Heart left ventricle (tissue), 16 donors: Measurements from ENCODE around the gene POU2AF1. TPM values are rescaled to one million over a fixed set of nuclear protein-coding genes. Genes with fewer than 3 reads are reported as not detected.

Source experiments
- ATAC-seq, 4 donors: fragments of 200-7000 bp; cut with Tn5 transposase; one replicate each; pipeline ENCODE4 v1.9.1; 2020 to 2022; ENCODE audit warnings: moderate library complexity in 4 of 4, mild to moderate bottlenecking in 3 of 4, moderate number of reproducible peaks in 1 of 4
- DNase-seq, 5 donors: peaks; one replicate each; pipeline ENCODE4 v3.0.0-alpha.2; 2020
- H3K27ac ChIP-seq, 12 donors: fragments of 200-600 bp; sonication (generic) in 4 of 12; one replicate each; pipeline versions ENCODE4 v1.5.0 to v1.8.0; 2016 to 2022; ENCODE audit warnings: mild to moderate bottlenecking in 2 of 12
- H3K27me3 ChIP-seq, 9 donors: fragments of 200-600 bp; sonication (generic) in 2 of 9; one replicate each; pipeline versions ENCODE4 v1.5.1 to v1.8.0; 2016 to 2022; ENCODE audit warnings: mild to moderate bottlenecking in 3 of 9
- H3K36me3 ChIP-seq, 9 donors: fragments of 200-600 bp; sonication (generic) in 2 of 9; one replicate each; pipeline versions ENCODE4 v1.5.0 to v1.8.0; 2018 to 2022; ENCODE audit warnings: mild to moderate bottlenecking in 2 of 9
- H3K4me1 ChIP-seq, 12 donors: fragments of 200-600 bp; sonication (generic) in 4 of 12; one replicate each; pipeline versions ENCODE4 v1.5.0 to v1.8.0; 2016 to 2022; ENCODE audit warnings: mild to moderate bottlenecking in 3 of 12
- H3K4me3 ChIP-seq, 12 donors: fragments of 200-600 bp; sonication (generic) in 4 of 12; one replicate each; pipeline versions ENCODE4 v1.5.0 to v1.8.0; 2017 to 2022; ENCODE audit warnings: mild to moderate bottlenecking in 9 of 12, moderate library complexity in 4 of 12
- H3K9me3 ChIP-seq, 12 donors: fragments of 200-600 bp; sonication (generic) in 4 of 12; one replicate each; pipeline versions ENCODE4 v1.5.0 to v1.8.0; 2016 to 2022; ENCODE audit warnings: mild to moderate bottlenecking in 1 of 12
- POLR2A ChIP-seq, 2 donors: fragments of 450-650 bp; IDR thresholded peaks; one replicate each; pipeline ENCODE4 v1.6.1; 2017; ENCODE audit warnings: antibody characterized with exemption in 2 of 2, mild to moderate bottlenecking in 2 of 2, moderate library complexity in 2 of 2
- WGBS, 4 donors: extraction: QIAGEN DNeasy Blood & Tissue Kit in 2 of 4; methylation state at CpG; one replicate each; pipeline versions ENCODE4 v1.1.5 to v1.1.7; 2013 to 2018; 5-methylcytosine and 5-hydroxymethylcytosine counted together
- intact Hi-C, 10 donors: fragments of 100-400 bp; cut with DNase I; formaldehyde crosslinking; loops; one replicate each; pipeline versions ENCODE4 v1.11.1 to v1.14.2; 2022
- polyA plus RNA-seq, 2 donors: library from polyadenylated mRNA; stranded (reverse); fragments of 200-250 nt; gene quantifications; one replicate each; pipeline ENCODE4 v1.2.3, GENCODE V29; 2013
- total RNA-seq, 9 donors: library from RNA; depleted of rRNA in 2 of 9; stranded (reverse); fragments of >200 nt in 2 of 9; fragmentation: NEBNext Ultra II Directional in 3 of 9; extraction: Animal tissue kit (Norgen Biotek cat#: 25700) in 3 of 9; gene quantifications; one replicate each; pipeline versions ENCODE4 v1.1.0 to v1.2.4, GENCODE V29; 2016 to 2023
- TF ChIP-seq, protein P1 (sequence below), 12 donors: fragments of 200-600 bp; sonication (generic) in 4 of 12; IDR thresholded peaks; one replicate each; pipeline versions ENCODE4 v1.5.0 to v1.8.0; 2018 to 2022; ENCODE audit warnings: antibody characterized with exemption in 12 of 12, mild to moderate bottlenecking in 5 of 12
- donor health status: ischemic (EF 13 %, LVEDD 7.1; RV severe dilation, severe dysfunction).
- donor health status: healthy with polysubstance abuse.
- donor health status: DM: no; HTN: yes; CAD: no.
- donor health status: DM: no; HTN: no; CAD: no.
- donor health status: ischemic (EF 25% LVEDD 6.9; RV normal size, moderate dysfunction).
- donor health status: ischemic (EF 25% LVEDD 5.7; RV mildly dilated, moderate dysfunction).
- donor health status: healthy.
- donor health status: DM: yes; HTN: yes; CAD: no.
- donor health status: ischemic (EF 35%, LVEDD 5.7; RV mildly dilated, moderate dysfunction).
- donor health status: nonischemic (EF 11% LVEDD 7.7; RV severe dilation, severe dysfunction).
- donor health status: DM: yes; HTN: yes; CAD: no.
- donor health status: PGD.
- donor health status: ischemic (EF 29% LVEDD 5.4; RV normal size, mild dysfunction).
- donor health status: nonischemic (EF 23%, LVEDD 6.1; RV moderate dilation, normal function).

Gene POU2AF1
- total and polyA plus RNA-seq, 11 donors = 0.07 to 1.3 (median 0.24) TPM; not detected in 7

DNA sequence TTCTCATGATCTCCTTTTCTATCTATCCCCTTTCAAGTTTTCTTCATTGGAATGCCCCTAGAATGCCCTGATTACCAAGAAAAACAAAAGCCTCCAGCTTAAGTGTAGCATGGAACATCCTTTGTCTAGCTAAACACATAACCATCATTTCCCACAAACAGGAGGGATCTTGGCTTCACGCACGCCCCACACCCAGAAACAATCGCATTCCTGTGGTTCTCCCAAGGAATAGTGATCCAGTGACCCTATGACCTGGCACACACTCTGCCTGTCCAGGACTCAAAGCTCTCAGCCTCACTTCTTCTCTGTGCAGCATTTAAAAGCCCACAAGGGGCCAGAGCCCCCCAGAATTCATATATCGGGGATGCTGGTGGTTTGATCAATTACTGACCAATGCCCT, 9.3 kb upstream of the POU2AF1 start:
- H3K4me3 ChIP-seq = no peak overlapping the region
- no peak for DNase-seq
- no peak for TF ChIP-seq POLR2A (IDR thresholded peaks at IDR 0.05)
- TF ChIP-seq, protein P1, sequence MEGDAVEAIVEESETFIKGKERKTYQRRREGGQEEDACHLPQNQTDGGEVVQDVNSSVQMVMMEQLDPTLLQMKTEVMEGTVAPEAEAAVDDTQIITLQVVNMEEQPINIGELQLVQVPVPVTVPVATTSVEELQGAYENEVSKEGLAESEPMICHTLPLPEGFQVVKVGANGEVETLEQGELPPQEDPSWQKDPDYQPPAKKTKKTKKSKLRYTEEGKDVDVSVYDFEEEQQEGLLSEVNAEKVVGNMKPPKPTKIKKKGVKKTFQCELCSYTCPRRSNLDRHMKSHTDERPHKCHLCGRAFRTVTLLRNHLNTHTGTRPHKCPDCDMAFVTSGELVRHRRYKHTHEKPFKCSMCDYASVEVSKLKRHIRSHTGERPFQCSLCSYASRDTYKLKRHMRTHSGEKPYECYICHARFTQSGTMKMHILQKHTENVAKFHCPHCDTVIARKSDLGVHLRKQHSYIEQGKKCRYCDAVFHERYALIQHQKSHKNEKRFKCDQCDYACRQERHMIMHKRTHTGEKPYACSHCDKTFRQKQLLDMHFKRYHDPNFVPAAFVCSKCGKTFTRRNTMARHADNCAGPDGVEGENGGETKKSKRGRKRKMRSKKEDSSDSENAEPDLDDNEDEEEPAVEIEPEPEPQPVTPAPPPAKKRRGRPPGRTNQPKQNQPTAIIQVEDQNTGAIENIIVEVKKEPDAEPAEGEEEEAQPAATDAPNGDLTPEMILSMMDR (IDR thresholded peaks at IDR 0.05) = no peak
- ATAC-seq = no peak
- H3K27me3 ChIP-seq = peaks cover 0 to 4% (median 0%) of the 10 kb centered on the region in 9 donors
- H3K4me1 ChIP-seq = no peaks in the 10 kb centered on the region
- H3K27ac ChIP-seq = no peak overlapping the region
- H3K9me3 ChIP-seq = peaks cover 0 to 6% (median 0%) of the 10 kb centered on the region in 12 donors
- intact Hi-C loops = no loop called here
- 94 to 95% (median 95%) methylated on average over 4 of the region's 4 CpGs for WGBS, 4 donors
- H3K36me3 ChIP-seq = no peaks in the 10 kb centered on the region

DNA sequence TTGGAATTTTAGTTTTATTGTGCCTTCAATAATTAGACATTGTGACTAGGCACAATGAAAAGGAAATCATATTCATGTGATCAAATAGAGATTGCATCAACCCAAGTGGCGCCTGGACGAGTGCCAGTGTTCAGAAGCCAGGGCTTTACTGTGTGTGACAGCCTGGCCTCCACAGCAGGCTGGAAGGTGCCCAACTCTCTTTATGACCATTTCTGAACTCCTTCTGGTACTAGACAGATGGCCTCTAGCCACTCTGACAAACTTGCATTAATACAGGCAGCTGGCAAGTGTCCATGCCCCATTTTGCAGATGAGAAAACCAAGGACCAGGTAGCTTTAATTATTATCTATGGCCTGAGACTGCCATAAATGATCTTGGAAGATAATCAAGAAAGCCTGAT, 8.3 kb upstream of the POU2AF1 start:
- TF ChIP-seq POLR2A (IDR thresholded peaks at IDR 0.05) = no peak
- TF ChIP-seq, protein P1 (IDR thresholded peaks at IDR 0.05) = no peak
- Histone ChIP-seq H3K27me3 (peaks cover 0 to 4% (median 0%) of the 10 kb centered on the region in 9 donors), H3K4me1 (no peaks in the 10 kb centered on the region), H3K9me3 (peaks cover 0 to 6% (median 0%) of the 10 kb centered on the region in 12 donors), H3K27ac (no peak overlapping the region), H3K36me3 (no peaks in the 10 kb centered on the region), H3K4me3 (no peak overlapping the region)
- ATAC-seq = no peak
- DNase-seq = no peak
- intact Hi-C loops = no loop called here
- 83 to 91% (median 85%) methylated on average over 2 of the region's 2 CpGs for WGBS, 4 donors

DNA sequence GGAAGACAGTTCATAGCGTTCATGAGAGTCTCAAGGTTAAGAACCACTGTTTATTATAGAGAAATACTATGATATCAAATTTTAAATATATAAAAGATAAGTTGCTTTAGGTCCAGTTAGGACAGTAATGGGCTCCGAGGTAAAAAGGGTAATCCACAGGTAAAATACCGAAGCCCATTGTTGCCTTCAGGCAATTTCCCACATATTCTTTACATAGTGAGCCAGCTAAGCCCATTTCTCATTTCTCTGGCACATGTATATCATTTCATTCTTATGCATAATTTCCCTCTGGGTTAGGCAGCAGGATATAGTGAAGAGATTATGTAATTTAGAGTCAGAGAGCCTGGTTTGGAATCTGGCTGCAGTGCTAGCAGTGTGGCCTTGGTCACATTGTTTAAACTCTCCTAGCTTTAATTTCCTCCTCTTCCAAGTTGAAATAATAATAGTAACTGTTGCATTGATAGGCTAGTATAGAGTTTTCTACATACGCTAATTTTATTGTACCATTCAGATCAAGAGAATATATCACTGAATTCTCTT, 7.6 kb upstream of the POU2AF1 start:
- Histone ChIP-seq H3K27ac (no peak overlapping the region), H3K4me1 (no peaks in the 10 kb centered on the region), H3K27me3 (peaks cover 0 to 4% (median 0%) of the 10 kb centered on the region in 9 donors), H3K4me3 (no peak overlapping the region), H3K9me3 (peaks cover 0 to 6% (median 0%) of the 10 kb centered on the region in 12 donors), H3K36me3 (no peaks in the 10 kb centered on the region)
- TF ChIP-seq, protein P1 (IDR thresholded peaks at IDR 0.05) = no peak
- TF ChIP-seq POLR2A (IDR thresholded peaks at IDR 0.05) = no peak
- no peak for DNase-seq
- 89 to 94% (median 92%) methylated on average over 4 of the region's 4 CpGs for WGBS, 4 donors
- intact Hi-C loops = no loop called here
- ATAC-seq = no peak

DNA sequence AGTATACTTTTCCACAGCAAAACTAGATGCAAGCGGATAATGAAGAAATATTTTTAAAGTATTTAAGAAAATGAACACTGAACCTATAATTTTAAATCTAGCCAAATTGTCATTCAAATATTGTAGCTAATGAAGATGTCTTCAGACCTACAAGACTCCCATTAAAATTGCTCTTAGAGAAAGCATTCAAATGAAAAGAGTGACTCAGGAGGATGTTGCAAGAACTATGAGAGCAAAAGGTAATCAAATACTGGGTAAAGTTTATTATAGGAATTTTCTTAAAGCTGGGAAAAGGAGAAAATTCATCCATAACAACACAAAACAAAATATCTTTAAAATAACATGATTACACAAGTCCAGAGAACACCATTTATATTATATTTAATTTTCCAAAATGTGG, 5.4 kb upstream of the POU2AF1 start:
- no peak for TF ChIP-seq POLR2A (IDR thresholded peaks at IDR 0.05)
- TF ChIP-seq, protein P1 (IDR thresholded peaks at IDR 0.05) = no peak

More for the DNA sequence above, 5.4 kb upstream of the POU2AF1 start:
- ATAC-seq = no peak
- H3K9me3 ChIP-seq = peaks cover 0 to 6% (median 0%) of the 10 kb centered on the region in 12 donors
- H3K4me3 ChIP-seq = no peak overlapping the region
- no peak overlapping the region for H3K27ac ChIP-seq
- 94 to 99% (median 95%) methylated on average over 1 of the region's 1 CpG for WGBS, 4 donors
- peaks cover 0 to 3% (median under 1%) of the 10 kb centered on the region in 12 donors for H3K4me1 ChIP-seq
- peaks cover 0 to 4% (median 0%) of the 10 kb centered on the region in 9 donors for H3K27me3 ChIP-seq
- H3K36me3 ChIP-seq = no peaks in the 10 kb centered on the region
- intact Hi-C loops = no loop called here
- no peak for DNase-seq
